B cell (primary cell): ENCODE results near the gene CNTN4. TPM values are rescaled to one million over a fixed set of nuclear protein-coding genes. Genes with fewer than 3 reads are reported as not detected.

Source experiments
- ATAC-seq: fragments of 200-7000 bp; cut with Tn5 transposase; one replicate; pipeline ENCODE4 v1.10.0; 2021; ENCODE audit warnings: low read depth, mild to moderate bottlenecking, moderate number of reproducible peaks, moderate library complexity
- CTCF ChIA-PET: fragments of 350-600 bp; sonication (Branson Sonifier 250); formaldehyde crosslinking; loops from one replicate; lab custom pipeline; 2021; ENCODE audit warnings: antibody characterized with exemption, inconsistent platforms; lab: Charles Lee
- POLR2A ChIA-PET: fragments of 350-600 bp; sonication (Branson Sonifier 250); formaldehyde crosslinking; loops from one replicate; lab custom pipeline; 2021; ENCODE audit warnings: antibody characterized with exemption; lab: Charles Lee
- DNase-seq: peaks from one replicate; pipeline ENCODE4 v3.0.0; 2013
- H2AFZ ChIP-seq: 2 replicates; pipeline ENCODE4 v1.6.1; 2012; ENCODE audit warnings: mild to moderate bottlenecking, low read depth, low read length; ENCODE audit not compliant: insufficient read depth, poor library complexity, severe bottlenecking
- H3K27ac ChIP-seq, 2 donors: 1 replicate in 1 of 2; 2 replicates in 1 of 2; pipeline ENCODE4 v1.5.1; 2012 to 2013; ENCODE audit warnings: low read length in 2 of 2, mild to moderate bottlenecking in 2 of 2, moderate library complexity in 1 of 2
- H3K27me3 ChIP-seq, 4 experiments: fragments of 200-600 bp in 1 of 4; sonication (generic) in 1 of 4; replicated peaks in 1 of 4; 1 replicate in 2 of 4; 2 replicates in 2 of 4; pipeline versions ENCODE4 v1.6.1 to v1.7.0; 2013 to 2016; ENCODE audit warnings: low read length in 3 of 4, mild to moderate bottlenecking in 2 of 4, mixed read lengths in 1 of 4, moderate library complexity in 1 of 4; ENCODE audit not compliant: insufficient read depth in 4 of 4, control insufficient read depth in 3 of 4; ENCODE audit errors: control extremely low read depth in 1 of 4
- H3K36me3 ChIP-seq, 2 experiments: replicated peaks in 1 of 2; 1 replicate in 1 of 2; 2 replicates in 1 of 2; pipeline versions ENCODE4 v1.6.1 to v1.7.1; 2013; ENCODE audit warnings: low read length in 1 of 2; ENCODE audit not compliant: insufficient read depth in 2 of 2, control insufficient read depth in 1 of 2; ENCODE audit errors: control extremely low read depth in 1 of 2, extremely low read depth in 1 of 2
- H3K4me1 ChIP-seq, 2 donors: fragments of 200-600 bp in 1 of 2; sonication (generic) in 1 of 2; 1 replicate in 1 of 2; 2 replicates in 1 of 2; pipeline versions ENCODE4 v1.5.1 to v1.6.1; 2013 to 2017; ENCODE audit warnings: low read length in 2 of 2; ENCODE audit not compliant: control insufficient read depth in 2 of 2, insufficient read depth in 2 of 2
- H3K4me2 ChIP-seq: replicated peaks from 2 replicates; pipeline ENCODE3; 2012; ENCODE audit warnings: mild to moderate bottlenecking, low read depth, low read length; ENCODE audit not compliant: poor library complexity, severe bottlenecking
- H3K4me3 ChIP-seq, 5 experiments: fragments of 200-600 bp in 1 of 5; sonication (generic) in 1 of 5; 1 replicate in 3 of 5; 2 replicates in 2 of 5; pipeline versions ENCODE4 v1.5.1 to v1.7.0; 2011 to 2016; ENCODE audit warnings: low read length in 4 of 5, mild to moderate bottlenecking in 4 of 5, low read depth in 2 of 5, control low read depth in 1 of 5, moderate library complexity in 1 of 5; ENCODE audit not compliant: insufficient read depth in 1 of 5; ENCODE audit errors: control extremely low read depth in 1 of 5, extremely low read depth in 1 of 5
- H3K79me2 ChIP-seq: fragments of 200-600 bp; sonication (generic); one replicate; pipeline ENCODE4 v1.6.0; 2016; ENCODE audit warnings: low read length; ENCODE audit not compliant: control insufficient read depth, insufficient read depth
- H3K9ac ChIP-seq: fragments of 200-600 bp; sonication (generic); 2 replicates; pipeline ENCODE4 v1.6.1; 2017; ENCODE audit warnings: mild to moderate bottlenecking, low read length, moderate library complexity
- H3K9me3 ChIP-seq, 3 donors: one replicate each; pipeline versions ENCODE4 v1.6.1 to v1.7.1; 2013; ENCODE audit warnings: low read length in 2 of 3; ENCODE audit not compliant: control insufficient read depth in 2 of 3, insufficient read depth in 1 of 3; ENCODE audit errors: control extremely low read depth in 1 of 3
- H4K20me1 ChIP-seq: 2 replicates; pipeline ENCODE4 v1.6.0; 2012; ENCODE audit warnings: mild to moderate bottlenecking, low read length; ENCODE audit not compliant: insufficient read depth, control insufficient read depth, poor library complexity, severe bottlenecking
- H3K27ac Mint-ChIP-seq: one replicate; pipeline ENCODE4 v1.8.0; 2021; ENCODE audit warnings: mixed read lengths
- H3K27me3 Mint-ChIP-seq: one replicate; pipeline ENCODE4 v1.8.0; 2021; ENCODE audit warnings: mixed read lengths
- H3K4me1 Mint-ChIP-seq: one replicate; pipeline ENCODE4 v1.8.0; 2021; ENCODE audit warnings: mixed read lengths
- H3K4me3 Mint-ChIP-seq: one replicate; pipeline ENCODE4 v1.8.0; 2021; ENCODE audit warnings: mixed read lengths
- H3K9me3 Mint-ChIP-seq: one replicate; pipeline ENCODE4 v1.8.0; 2022; ENCODE audit warnings: mixed read lengths; ENCODE audit not compliant: insufficient read depth
- CTCF ChIP-seq: fragments of 200-600 bp; IDR thresholded peaks from one replicate; pipeline ENCODE4 v1.8.0; 2022; ENCODE audit warnings: antibody characterized with exemption, mild to moderate bottlenecking
- EZH2 ChIP-seq: IDR thresholded peaks from 2 replicates; pipeline ENCODE4 v1.6.1; 2012; ENCODE audit warnings: borderline replicate concordance, low read depth, mild to moderate bottlenecking, moderate library complexity, low read length; ENCODE audit not compliant: insufficient read depth, poor library complexity, severe bottlenecking
- WGBS: methylation state at CpG from one replicate; pipeline ENCODE4 v1.1.5; 2013; ENCODE audit warnings: missing lambda C conversion rate; ENCODE audit not compliant: insufficient coverage; 5-methylcytosine and 5-hydroxymethylcytosine counted together
- intact Hi-C: fragments of 100-400 bp; cut with micrococcal nuclease; formaldehyde crosslinking; loops from one replicate; pipeline ENCODE4 v1.10.0; 2022
- polyA plus RNA-seq: library from polyadenylated mRNA; depleted of rRNA; stranded (reverse); fragments of >200 nt; gene quantifications from 2 replicates; pipeline ENCODE4 v1.2.3, GENCODE V29; 2012
- total RNA-seq, 2 donors: library from RNA; stranded (reverse); fragments of 120-200 nt in 1 of 2; gene quantifications; 1 replicate in 1 of 2; 2 replicates in 1 of 2; pipeline versions ENCODE4 v1.2.3 to v1.2.4, GENCODE V29; 2013 to 2022

CNTN4 gene
- total and polyA plus RNA-seq, 2 donors (not counting 1 experiment from before 2014, with no cell fraction given): 0.05 TPM; not detected in 1

DNA sequence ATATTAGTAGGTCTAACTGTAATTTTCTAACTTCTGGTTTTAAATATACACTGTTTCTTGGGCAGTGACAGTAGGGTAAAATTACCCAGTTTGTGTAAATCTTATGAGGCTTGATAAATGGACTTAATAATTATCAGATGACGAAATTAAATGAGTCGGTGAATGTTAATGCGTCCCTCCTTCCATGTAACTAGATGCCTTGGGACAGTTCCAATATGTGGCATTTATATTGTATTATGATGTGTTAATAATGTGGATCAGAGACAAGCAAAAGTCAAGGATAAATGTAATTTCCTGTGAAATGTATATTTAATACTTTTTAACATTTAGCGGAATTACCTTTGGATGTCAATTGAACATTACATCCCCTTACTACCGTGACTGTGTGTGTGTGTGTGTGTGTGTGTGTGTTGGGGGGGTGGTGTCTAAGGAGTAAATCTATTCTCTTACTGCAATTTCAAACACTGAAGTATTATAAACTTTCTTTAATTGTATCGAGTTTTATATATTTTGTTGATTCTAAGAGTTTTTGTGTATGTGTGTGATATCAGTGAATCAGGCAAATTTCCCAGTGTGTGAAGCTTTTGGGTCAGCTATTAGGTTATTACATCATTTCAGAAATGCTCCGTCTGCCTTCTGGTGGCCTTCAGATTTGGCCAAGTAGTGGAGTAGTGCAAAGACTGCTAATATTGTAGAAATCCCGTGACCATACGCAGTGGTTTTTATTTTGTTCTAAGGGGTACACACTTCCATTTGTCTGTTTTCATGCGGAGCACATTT is 50.1 kb downstream of the CNTN4 start:
- H3K27me3 Mint-ChIP-seq: no peaks in the 10 kb centered on the region
- intact Hi-C loops: no loop called here
- 88% methylated on average over 5 of the region's 10 CpGs for WGBS
- no peak for ATAC-seq
- CTCF ChIA-PET: no interaction called here
- H3K9ac ChIP-seq: no peak overlapping the region
- no peak overlapping the region for H3K4me3 Mint-ChIP-seq
- H3K27me3 ChIP-seq: no peaks in the 10 kb centered on the region
- no peak overlapping the region for H3K4me3 ChIP-seq
- TF ChIP-seq EZH2: no peak
- no peak for TF ChIP-seq CTCF
- no peaks in the 10 kb centered on the region for H3K79me2 ChIP-seq
- H3K36me3 ChIP-seq: no peaks in the 10 kb centered on the region
- peaks cover 2% of the 10 kb centered on the region for H3K9me3 Mint-ChIP-seq
- no peaks in the 10 kb centered on the region for H3K4me1 ChIP-seq
- no peaks in the 10 kb centered on the region for H3K4me1 Mint-ChIP-seq
- H3K27ac ChIP-seq: no peak overlapping the region
- no peak overlapping the region for H3K27ac Mint-ChIP-seq
- H3K4me2 ChIP-seq: no peak overlapping the region
- no peak for DNase-seq
- H3K9me3 ChIP-seq: no peaks in the 10 kb centered on the region
- no peaks in the 10 kb centered on the region for H4K20me1 ChIP-seq
- H2AFZ ChIP-seq: no peak overlapping the region
- POLR2A ChIA-PET: no interaction called here

- Histone ChIP-seq H3K4me1 (no peaks in the 10 kb centered on the region), H3K27ac (no peak overlapping the region), H3K4me3 (no peak overlapping the region), H3K9ac (no peak overlapping the region), H3K9me3 (no peaks in the 10 kb centered on the region), H3K27me3 (no peaks in the 10 kb centered on the region), H3K79me2 (no peaks in the 10 kb centered on the region), H3K4me2 (no peak overlapping the region), H4K20me1 (no peaks in the 10 kb centered on the region), H2AFZ (no peak overlapping the region), H3K36me3 (no peaks in the 10 kb centered on the region)
- DNase-seq: no peak
- intact Hi-C loops: no loop called here
- TF ChIP-seq CTCF (no peak), EZH2 (no peak)
- H3K27me3 Mint-ChIP-seq: no peaks in the 10 kb centered on the region
- WGBS: 100% methylated on average over 1 of the region's 2 CpGs
- POLR2A ChIA-PET: no interaction called here
- no peaks in the 10 kb centered on the region for H3K4me1 Mint-ChIP-seq
- H3K9me3 Mint-ChIP-seq: no peaks in the 10 kb centered on the region
- H3K4me3 Mint-ChIP-seq: no peak overlapping the region
- no peak overlapping the region for H3K27ac Mint-ChIP-seq
- no peak for ATAC-seq
- CTCF ChIA-PET: no interaction called here
Measured at GRCh38 chr3:2153053-2153452, 54.4 kb downstream of the CNTN4 start.
